Astrocyte (in vitro differentiated cells and primary cell): ENCODE results near the gene ZKSCAN1.

ENCODE experiments used
- CTCF ChIP-seq: IDR thresholded peaks from 2 replicates; pipeline ENCODE4 v1.5.1; 2011; ENCODE audit warnings: low read depth, mild to moderate bottlenecking, inconsistent platforms, low read length, moderate library complexity; ENCODE audit not compliant: insufficient read depth
- EZH2 ChIP-seq: IDR thresholded peaks from 2 replicates; pipeline ENCODE4 v1.6.1; 2012; ENCODE audit warnings: mild to moderate bottlenecking, low read length, inconsistent platforms; ENCODE audit not compliant: insufficient read depth

- no peak for TF ChIP-seq CTCF
- TF ChIP-seq EZH2: no peak
Observed at GRCh38 chr7:100019908-100020307, 4.5 kb downstream of the ZKSCAN1 start.
